Measurements from ENCODE around the gene PTPRG.

The PTPRG gene

GRCh38 chr3:61865466-61866152 is 304.2 kb downstream of the PTPRG start:
- no peak overlapping the region for H3K27ac ChIP-seq
- no peak overlapping the region for H3K4me3 ChIP-seq

- no peak overlapping the region for H3K4me3 ChIP-seq
- H3K27ac ChIP-seq, result no peak overlapping the region
Observed at GRCh38 chr3:61866153-61866542, 304.8 kb downstream of the PTPRG start.

- Histone ChIP-seq H3K27ac (no peak overlapping the region), H3K4me3 (no peak overlapping the region)
Observed at GRCh38 chr3:61866961-61867461, 305.6 kb downstream of the PTPRG start.

- H3K4me3 ChIP-seq, result no peak overlapping the region
- no peak overlapping the region for H3K27ac ChIP-seq
Observed at GRCh38 chr3:61868499-61868898, 307.1 kb downstream of the PTPRG start.

- no peak overlapping the region for H3K27ac ChIP-seq
- no peak overlapping the region for H3K4me3 ChIP-seq
Observed at GRCh38 chr3:61869371-61869770, 308.0 kb downstream of the PTPRG start.

- Histone ChIP-seq H3K27ac (no peak overlapping the region), H3K4me3 (no peak overlapping the region)
Observed at GRCh38 chr3:61871644-61872043, 310.3 kb downstream of the PTPRG start.

- Histone ChIP-seq H3K27ac (no peak overlapping the region), H3K4me3 (no peak overlapping the region)
Observed at GRCh38 chr3:61872077-61872706, 310.8 kb downstream of the PTPRG start.

GRCh38 chr3:61875046-61875844 is 313.9 kb downstream of the PTPRG start:
- Histone ChIP-seq H3K4me3 (no peak overlapping the region), H3K27ac (no peak overlapping the region)

- H3K27ac ChIP-seq, result peak overlapping the region in 2 of 21 experiments; percentile 18 to 57
- no peak overlapping the region for H3K4me3 ChIP-seq
Observed at GRCh38 chr3:61875976-61876671, 314.8 kb downstream of the PTPRG start.

GRCh38 chr3:61876797-61877196 is 315.4 kb downstream of the PTPRG start:
- H3K4me3 ChIP-seq, result no peak overlapping the region

GRCh38 chr3:61877359-61878138 is 316.2 kb downstream of the PTPRG start:
- no peak overlapping the region for H3K4me3 ChIP-seq

More at GRCh38 chr3:61876797-61877196, 315.4 kb downstream of the PTPRG start:
- peak overlapping the region in 2 of 21 experiments; percentile 18 to 57 for H3K27ac ChIP-seq

GRCh38 chr3:61882253-61882652 is 320.9 kb downstream of the PTPRG start:
- Histone ChIP-seq H3K4me3 (no peak overlapping the region), H3K27ac (no peak overlapping the region)

More at GRCh38 chr3:61877359-61878138, 316.2 kb downstream of the PTPRG start:
- H3K27ac ChIP-seq, result peak overlapping the region in 1 of 21 experiments; percentile 47

- Histone ChIP-seq H3K27ac (no peak overlapping the region), H3K4me3 (no peak overlapping the region)
Observed at GRCh38 chr3:61884794-61885193, 323.4 kb downstream of the PTPRG start.

- no peak overlapping the region for H3K4me3 ChIP-seq
- no peak overlapping the region for H3K27ac ChIP-seq
Observed at GRCh38 chr3:61885414-61885813, 324.0 kb downstream of the PTPRG start.

- Histone ChIP-seq H3K27ac (peak overlapping the region in 1 of 21 experiments; percentile 19), H3K4me3 (no peak overlapping the region)
Observed at GRCh38 chr3:61887206-61887605, 325.8 kb downstream of the PTPRG start.

GRCh38 chr3:61889259-61889658 is 327.9 kb downstream of the PTPRG start:
- H3K27ac ChIP-seq, result no peak overlapping the region
- H3K4me3 ChIP-seq, result no peak overlapping the region

- H3K27ac ChIP-seq, result no peak overlapping the region
- H3K4me3 ChIP-seq, result no peak overlapping the region
Observed at GRCh38 chr3:61890167-61890566, 328.8 kb downstream of the PTPRG start.

- no peak overlapping the region for H3K4me3 ChIP-seq
Observed at GRCh38 chr3:61890586-61890985, 329.2 kb downstream of the PTPRG start.

GRCh38 chr3:61892891-61893290 is 331.5 kb downstream of the PTPRG start:
- H3K4me3 ChIP-seq, result no peak overlapping the region
- no peak overlapping the region for H3K27ac ChIP-seq

More at GRCh38 chr3:61890586-61890985, 329.2 kb downstream of the PTPRG start:
- H3K27ac ChIP-seq, result no peak overlapping the region
